GM23338 (cell line): ENCODE data around the gene IGF1R. TPM values are rescaled to one million over a fixed set of nuclear protein-coding genes. Genes with fewer than 3 reads are reported as not detected.

Experiments used
- ATAC-seq: fragments of 200-7000 bp; cut with Tn5 transposase; 3 replicates; pipeline ENCODE4 v1.9.1; 2020
- DNase-seq: peaks from one replicate; pipeline ENCODE4 v3.0.0-alpha.2; 2015; ENCODE audit warnings: low spot score
- H2AFZ ChIP-seq: fragments of 200-600 bp; sonication (generic); 2 replicates; pipeline ENCODE4 v1.8.0; 2016; ENCODE audit warnings: antibody characterized with exemption, mild to moderate bottlenecking, moderate library complexity
- H3F3A ChIP-seq: fragments of 200-600 bp; sonication (generic); replicated peaks from 2 replicates; pipeline ENCODE4 v1.8.0; 2017; ENCODE audit warnings: antibody characterized with exemption, mixed run types, low read depth
- H3K27ac ChIP-seq: fragments of 200-600 bp; sonication (generic); 2 replicates; pipeline ENCODE4 v1.6.1; 2016; ENCODE audit warnings: low read depth
- H3K27me3 ChIP-seq: fragments of 200-600 bp; sonication (generic); 2 replicates; pipeline ENCODE4 v1.8.0; 2016; ENCODE audit warnings: mild to moderate bottlenecking, mixed run types, moderate library complexity; ENCODE audit not compliant: insufficient read depth
- H3K36me3 ChIP-seq: fragments of 200-600 bp; sonication (generic); 2 replicates; pipeline ENCODE4 v1.8.0; 2016; ENCODE audit warnings: mild to moderate bottlenecking; ENCODE audit not compliant: insufficient read depth
- H3K4me1 ChIP-seq: fragments of 200-600 bp; sonication (generic); 2 replicates; pipeline ENCODE4 v1.8.0; 2016; ENCODE audit warnings: mild to moderate bottlenecking, moderate library complexity; ENCODE audit not compliant: insufficient read depth
- H3K4me2 ChIP-seq: fragments of 200-600 bp; sonication (generic); 2 replicates; pipeline ENCODE4 v1.7.1; 2017; ENCODE audit warnings: mixed run types
- H3K4me3 ChIP-seq: fragments of 200-600 bp; sonication (generic); 2 replicates; pipeline ENCODE4 v1.6.1; 2016; ENCODE audit warnings: mixed run types
- H3K79me2 ChIP-seq: fragments of 200-600 bp; sonication (generic); replicated peaks from 2 replicates; pipeline ENCODE4 v1.8.0; 2017; ENCODE audit warnings: mild to moderate bottlenecking; ENCODE audit not compliant: insufficient read depth
- H3K9me2 ChIP-seq: fragments of 200-600 bp; sonication (generic); 2 replicates; pipeline ENCODE4 v1.8.0; 2017; ENCODE audit not compliant: insufficient read depth
- H4K20me1 ChIP-seq: fragments of 200-600 bp; sonication (generic); replicated peaks from 2 replicates; pipeline ENCODE4 v1.8.0; 2017; ENCODE audit warnings: mild to moderate bottlenecking; ENCODE audit not compliant: insufficient read depth
- H3K27ac Mint-ChIP-seq: 2 replicates; pipeline ENCODE4 v1.8.0; 2020; ENCODE audit warnings: inconsistent platforms, mild to moderate bottlenecking, moderate library complexity, mixed read lengths
- H3K27me3 Mint-ChIP-seq: 3 replicates; pipeline ENCODE4 v1.8.0; 2022; ENCODE audit warnings: low read depth, mild to moderate bottlenecking, moderate library complexity, mixed read lengths, inconsistent platforms; ENCODE audit not compliant: insufficient read depth, poor library complexity
- H3K36me3 Mint-ChIP-seq: 3 replicates; pipeline ENCODE4 v1.8.0; 2021; ENCODE audit warnings: low read depth, mild to moderate bottlenecking, inconsistent platforms, moderate library complexity, mixed read lengths
- H3K4me1 Mint-ChIP-seq: 3 replicates; pipeline ENCODE4 v1.8.0; 2020; ENCODE audit warnings: mild to moderate bottlenecking, inconsistent platforms, mixed read lengths
- H3K4me3 Mint-ChIP-seq: 3 replicates; pipeline ENCODE4 v1.8.0; 2021; ENCODE audit warnings: moderate library complexity, mild to moderate bottlenecking, inconsistent platforms, mixed read lengths
- H3K9me3 Mint-ChIP-seq: 3 replicates; pipeline ENCODE4 v1.8.0; 2020; ENCODE audit warnings: moderate library complexity, mild to moderate bottlenecking, inconsistent platforms, mixed read lengths
- EZH2 ChIP-seq: fragments of 200-600 bp; sonication (generic); IDR thresholded peaks from one replicate; pipeline ENCODE4 v1.8.0; 2017; ENCODE audit warnings: antibody characterized with exemption, mild to moderate bottlenecking, low read depth; ENCODE audit not compliant: unreplicated experiment
- POLR2AphosphoS5 ChIP-seq: IDR thresholded peaks from 2 replicates; pipeline ENCODE4 v1.6.1; 2016; ENCODE audit warnings: antibody characterized with exemption, low read depth
- polyA plus RNA-seq: library from polyadenylated mRNA; unstranded; fragments of >200 nt; fragmentation: Nextera tagmentation; extraction: Ambion mirVana; gene quantifications from 2 replicates; pipeline ENCODE4 v1.2.1, GENCODE V29; 2016
- total RNA-seq: library from RNA; depleted of rRNA; stranded (reverse); fragments of >200 nt; shearing (Covaris generic); gene quantifications from 2 replicates; pipeline ENCODE4 v1.2.3, GENCODE V29; 2014
- TF ChIP-seq, protein P1 (sequence below): fragments of 250-450 bp; sonication (Bioruptor Pico); IDR thresholded peaks from 2 replicates; pipeline ENCODE4 v1.5.0; 2020; ENCODE audit warnings: mild to moderate bottlenecking, moderate library complexity
- TF ChIP-seq, protein P2 (sequence below), 2 experiments: fragments of 200-600 bp in 1 of 2; sonication (generic) in 1 of 2; conservative IDR thresholded peaks; 2 replicates each; pipeline versions ENCODE4 v1.5.1 to v1.6.1; 2016 to 2017; ENCODE audit warnings: antibody characterized with exemption in 2 of 2, low read depth in 2 of 2, mild to moderate bottlenecking in 2 of 2, moderate library complexity in 1 of 2

IGF1R gene
- total and polyA plus RNA-seq, 2 experiments from 2014 or later = 20.4 to 92.2 TPM

DNA sequence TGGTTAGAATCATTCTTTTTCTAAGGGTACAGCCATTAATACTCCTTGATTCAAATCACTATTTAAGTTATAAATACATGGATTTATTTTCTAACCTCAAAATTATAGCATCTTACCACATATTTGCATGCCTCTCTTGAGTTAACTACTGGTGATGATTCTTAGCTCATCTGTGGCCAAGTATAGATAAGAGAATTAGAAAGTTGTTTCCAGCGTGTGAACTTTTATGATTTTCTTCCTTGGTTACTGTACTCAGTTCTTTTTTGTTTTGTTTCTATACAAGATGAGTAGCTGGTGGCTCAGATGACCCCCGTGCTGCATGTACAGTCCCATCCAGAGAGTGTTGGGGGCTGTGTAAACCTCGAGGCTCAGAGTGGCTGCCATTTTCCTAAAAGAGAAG, 124.6 kb downstream of the IGF1R start (continued):
- TF ChIP-seq, protein P1, sequence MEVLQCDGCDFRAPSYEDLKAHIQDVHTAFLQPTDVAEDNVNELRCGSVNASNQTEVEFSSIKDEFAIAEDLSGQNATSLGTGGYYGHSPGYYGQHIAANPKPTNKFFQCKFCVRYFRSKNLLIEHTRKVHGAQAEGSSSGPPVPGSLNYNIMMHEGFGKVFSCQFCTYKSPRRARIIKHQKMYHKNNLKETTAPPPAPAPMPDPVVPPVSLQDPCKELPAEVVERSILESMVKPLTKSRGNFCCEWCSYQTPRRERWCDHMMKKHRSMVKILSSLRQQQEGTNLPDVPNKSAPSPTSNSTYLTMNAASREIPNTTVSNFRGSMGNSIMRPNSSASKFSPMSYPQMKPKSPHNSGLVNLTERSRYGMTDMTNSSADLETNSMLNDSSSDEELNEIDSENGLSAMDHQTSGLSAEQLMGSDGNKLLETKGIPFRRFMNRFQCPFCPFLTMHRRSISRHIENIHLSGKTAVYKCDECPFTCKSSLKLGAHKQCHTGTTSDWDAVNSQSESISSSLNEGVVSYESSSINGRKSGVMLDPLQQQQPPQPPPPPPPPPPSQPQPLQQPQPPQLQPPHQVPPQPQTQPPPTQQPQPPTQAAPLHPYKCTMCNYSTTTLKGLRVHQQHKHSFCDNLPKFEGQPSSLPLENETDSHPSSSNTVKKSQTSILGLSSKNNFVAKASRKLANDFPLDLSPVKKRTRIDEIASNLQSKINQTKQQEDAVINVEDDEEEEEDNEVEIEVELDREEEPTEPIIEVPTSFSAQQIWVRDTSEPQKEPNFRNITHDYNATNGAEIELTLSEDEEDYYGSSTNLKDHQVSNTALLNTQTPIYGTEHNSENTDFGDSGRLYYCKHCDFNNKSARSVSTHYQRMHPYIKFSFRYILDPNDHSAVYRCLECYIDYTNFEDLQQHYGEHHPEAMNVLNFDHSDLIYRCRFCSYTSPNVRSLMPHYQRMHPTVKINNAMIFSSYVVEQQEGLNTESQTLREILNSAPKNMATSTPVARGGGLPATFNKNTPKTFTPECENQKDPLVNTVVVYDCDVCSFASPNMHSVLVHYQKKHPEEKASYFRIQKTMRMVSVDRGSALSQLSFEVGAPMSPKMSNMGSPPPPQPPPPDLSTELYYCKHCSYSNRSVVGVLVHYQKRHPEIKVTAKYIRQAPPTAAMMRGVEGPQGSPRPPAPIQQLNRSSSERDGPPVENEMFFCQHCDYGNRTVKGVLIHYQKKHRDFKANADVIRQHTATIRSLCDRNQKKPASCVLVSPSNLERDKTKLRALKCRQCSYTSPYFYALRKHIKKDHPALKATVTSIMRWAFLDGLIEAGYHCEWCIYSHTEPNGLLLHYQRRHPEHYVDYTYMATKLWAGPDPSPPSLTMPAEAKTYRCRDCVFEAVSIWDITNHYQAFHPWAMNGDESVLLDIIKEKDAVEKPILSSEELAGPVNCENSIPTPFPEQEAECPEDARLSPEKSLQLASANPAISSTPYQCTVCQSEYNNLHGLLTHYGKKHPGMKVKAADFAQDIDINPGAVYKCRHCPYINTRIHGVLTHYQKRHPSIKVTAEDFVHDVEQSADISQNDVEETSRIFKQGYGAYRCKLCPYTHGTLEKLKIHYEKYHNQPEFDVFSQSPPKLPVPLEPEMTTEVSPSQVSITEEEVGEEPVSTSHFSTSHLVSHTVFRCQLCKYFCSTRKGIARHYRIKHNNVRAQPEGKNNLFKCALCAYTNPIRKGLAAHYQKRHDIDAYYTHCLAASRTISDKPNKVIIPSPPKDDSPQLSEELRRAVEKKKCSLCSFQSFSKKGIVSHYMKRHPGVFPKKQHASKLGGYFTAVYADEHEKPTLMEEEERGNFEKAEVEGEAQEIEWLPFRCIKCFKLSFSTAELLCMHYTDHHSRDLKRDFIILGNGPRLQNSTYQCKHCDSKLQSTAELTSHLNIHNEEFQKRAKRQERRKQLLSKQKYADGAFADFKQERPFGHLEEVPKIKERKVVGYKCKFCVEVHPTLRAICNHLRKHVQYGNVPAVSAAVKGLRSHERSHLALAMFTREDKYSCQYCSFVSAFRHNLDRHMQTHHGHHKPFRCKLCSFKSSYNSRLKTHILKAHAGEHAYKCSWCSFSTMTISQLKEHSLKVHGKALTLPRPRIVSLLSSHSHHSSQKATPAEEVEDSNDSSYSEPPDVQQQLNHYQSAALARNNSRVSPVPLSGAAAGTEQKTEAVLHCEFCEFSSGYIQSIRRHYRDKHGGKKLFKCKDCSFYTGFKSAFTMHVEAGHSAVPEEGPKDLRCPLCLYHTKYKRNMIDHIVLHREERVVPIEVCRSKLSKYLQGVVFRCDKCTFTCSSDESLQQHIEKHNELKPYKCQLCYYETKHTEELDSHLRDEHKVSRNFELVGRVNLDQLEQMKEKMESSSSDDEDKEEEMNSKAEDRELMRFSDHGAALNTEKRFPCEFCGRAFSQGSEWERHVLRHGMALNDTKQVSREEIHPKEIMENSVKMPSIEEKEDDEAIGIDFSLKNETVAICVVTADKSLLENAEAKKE (CRISPR knock-in tag) = no peak
- no peak for TF ChIP-seq EZH2

DNA sequence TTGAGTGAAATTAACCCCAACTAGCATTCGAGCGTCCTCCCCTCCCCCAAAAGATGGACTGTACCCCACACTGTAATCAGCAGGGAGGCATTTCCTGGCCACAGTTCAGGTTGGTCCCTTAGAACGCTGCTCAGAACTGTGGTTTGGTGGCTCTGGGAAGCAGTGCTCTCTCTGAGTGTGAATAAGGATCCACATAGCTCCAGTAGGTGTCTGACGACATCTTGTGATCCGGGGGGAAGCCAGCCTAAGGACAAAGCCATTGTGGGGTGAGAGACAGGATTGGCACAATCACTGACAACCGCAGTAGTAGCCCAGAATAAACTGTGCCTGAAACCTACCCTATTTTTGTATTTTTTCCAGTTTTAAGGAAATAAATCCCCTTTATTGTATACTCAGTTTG, 125.3 kb downstream of the IGF1R start:
- H2AFZ ChIP-seq = no peak overlapping the region
- Mint-ChIP-seq H3K9me3 (no peaks in the 10 kb centered on the region), H3K4me1 (peaks cover 85% of the 10 kb centered on the region), H3K27me3 (peaks cover 13% of the 10 kb centered on the region), H3K4me3 (0 out of 3 replicates have a peak overlapping the region, but pooled peaks have one; percentile 16), H3K36me3 (no peaks in the 10 kb centered on the region), H3K27ac (peak overlapping the region; percentile 78)
- H3K4me3 ChIP-seq = no peak overlapping the region
- H3K4me2 ChIP-seq = peak overlapping the region; percentile 49
- no peaks in the 10 kb centered on the region for H3K27me3 ChIP-seq
- H3K79me2 ChIP-seq = peaks cover 100% of the 10 kb centered on the region
- H4K20me1 ChIP-seq = peaks cover 53% of the 10 kb centered on the region
- peak overlapping the region; percentile 35; the same call in 1 of the 2 replicates for H3K27ac ChIP-seq
- ATAC-seq (peak; percentile 14; the same call in 1 of the 3 replicates), DNase-seq (no peak)
- TF ChIP-seq POLR2AphosphoS5 = no peak
- TF ChIP-seq, protein P2, sequence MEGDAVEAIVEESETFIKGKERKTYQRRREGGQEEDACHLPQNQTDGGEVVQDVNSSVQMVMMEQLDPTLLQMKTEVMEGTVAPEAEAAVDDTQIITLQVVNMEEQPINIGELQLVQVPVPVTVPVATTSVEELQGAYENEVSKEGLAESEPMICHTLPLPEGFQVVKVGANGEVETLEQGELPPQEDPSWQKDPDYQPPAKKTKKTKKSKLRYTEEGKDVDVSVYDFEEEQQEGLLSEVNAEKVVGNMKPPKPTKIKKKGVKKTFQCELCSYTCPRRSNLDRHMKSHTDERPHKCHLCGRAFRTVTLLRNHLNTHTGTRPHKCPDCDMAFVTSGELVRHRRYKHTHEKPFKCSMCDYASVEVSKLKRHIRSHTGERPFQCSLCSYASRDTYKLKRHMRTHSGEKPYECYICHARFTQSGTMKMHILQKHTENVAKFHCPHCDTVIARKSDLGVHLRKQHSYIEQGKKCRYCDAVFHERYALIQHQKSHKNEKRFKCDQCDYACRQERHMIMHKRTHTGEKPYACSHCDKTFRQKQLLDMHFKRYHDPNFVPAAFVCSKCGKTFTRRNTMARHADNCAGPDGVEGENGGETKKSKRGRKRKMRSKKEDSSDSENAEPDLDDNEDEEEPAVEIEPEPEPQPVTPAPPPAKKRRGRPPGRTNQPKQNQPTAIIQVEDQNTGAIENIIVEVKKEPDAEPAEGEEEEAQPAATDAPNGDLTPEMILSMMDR (conservative IDR thresholded peaks at IDR 0.05; ENCODE audit: low read depth in 2 of 2) = 0 out of 4 replicates have a peak, but pooled peaks of 1 of the 2 experiments have one; percentile 18
- H3F3A ChIP-seq = peaks cover 3% of the 10 kb centered on the region; the same call in 1 of the 2 replicates
- no peaks in the 10 kb centered on the region for H3K36me3 ChIP-seq
- H3K4me1 ChIP-seq = peaks cover 85% of the 10 kb centered on the region
- no peaks in the 10 kb centered on the region for H3K9me2 ChIP-seq
